Common myeloid progenitor, CD34-positive (primary cell): ENCODE measurements around the gene TSPOAP1.

Experiments
- CTCF ChIA-PET: fragments of 350-600 bp; sonication (Branson Sonifier 250); formaldehyde crosslinking; loops from one replicate; lab custom pipeline; 2021; ENCODE audit warnings: antibody characterized with exemption; lab: Charles Lee
- POLR2A ChIA-PET: fragments of 350-600 bp; sonication (Branson Sonifier 250); formaldehyde crosslinking; loops from one replicate; lab custom pipeline; 2021; ENCODE audit warnings: antibody characterized with exemption; lab: Charles Lee
- DNase-seq, 3 donors: peaks; one replicate each; pipeline versions ENCODE4 v3.0.0 to v3.0.0-alpha.2; 2013
- H3K27ac ChIP-seq, 2 experiments: 1 replicate in 1 of 2; 2 replicates in 1 of 2; pipeline ENCODE4 v1.7.0; 2013; ENCODE audit warnings: inconsistent platforms in 2 of 2, low read length in 2 of 2, mild to moderate bottlenecking in 2 of 2, low read depth in 1 of 2, moderate library complexity in 1 of 2; ENCODE audit not compliant: severe bottlenecking in 2 of 2, insufficient read depth in 1 of 2, poor library complexity in 1 of 2
- H3K27me3 ChIP-seq, 5 experiments: replicated peaks in 2 of 5; 1 replicate in 3 of 5; 2 replicates in 2 of 5; pipeline versions ENCODE4 v1.6.1 to v1.7.0; 2013; ENCODE audit warnings: low read length in 4 of 5, mild to moderate bottlenecking in 2 of 5, moderate library complexity in 2 of 5, inconsistent platforms in 1 of 5; ENCODE audit not compliant: insufficient read depth in 5 of 5, control insufficient read depth in 4 of 5
- H3K36me3 ChIP-seq, 4 experiments: 1 replicate in 2 of 4; 2 replicates in 2 of 4; pipeline versions ENCODE4 v1.6.1 to v1.7.0; 2013; ENCODE audit warnings: low read length in 3 of 4, control low read depth in 1 of 4, mild to moderate bottlenecking in 1 of 4; ENCODE audit not compliant: control insufficient read depth in 4 of 4, insufficient read depth in 4 of 4
- H3K4me1 ChIP-seq, 4 experiments: 1 replicate in 3 of 4; 2 replicates in 1 of 4; pipeline versions ENCODE4 v1.6.1 to v1.7.1; 2013; ENCODE audit warnings: low read length in 3 of 4, mild to moderate bottlenecking in 3 of 4, control low read depth in 1 of 4, inconsistent platforms in 1 of 4, moderate library complexity in 1 of 4; ENCODE audit not compliant: control insufficient read depth in 4 of 4, insufficient read depth in 4 of 4; ENCODE audit errors: control extremely low read depth in 1 of 4
- H3K4me3 ChIP-seq, 7 experiments: 1 replicate in 4 of 7; 2 replicates in 3 of 7; pipeline versions ENCODE4 v1.5.1 to v1.7.0; 2013; ENCODE audit warnings: mild to moderate bottlenecking in 7 of 7, low read length in 6 of 7, moderate library complexity in 6 of 7, inconsistent platforms in 2 of 7, low read depth in 2 of 7, control low read depth in 1 of 7; ENCODE audit not compliant: insufficient read depth in 4 of 7, control insufficient read depth in 1 of 7; ENCODE audit errors: extremely low read depth in 1 of 7
- H3K9me3 ChIP-seq, 5 experiments: 1 replicate in 4 of 5; 2 replicates in 1 of 5; pipeline versions ENCODE4 v1.6.1 to v1.7.1; 2013; ENCODE audit warnings: low read length in 4 of 5, mild to moderate bottlenecking in 2 of 5, inconsistent platforms in 1 of 5, low read depth in 1 of 5, moderate library complexity in 1 of 5; ENCODE audit not compliant: control insufficient read depth in 4 of 5, insufficient read depth in 2 of 5; ENCODE audit errors: control extremely low read depth in 1 of 5
- WGBS: methylation state at CpG from one replicate; pipeline ENCODE4 v1.1.5; 2013; ENCODE audit not compliant: insufficient coverage; 5-methylcytosine and 5-hydroxymethylcytosine counted together

TSPOAP1 gene

DNA sequence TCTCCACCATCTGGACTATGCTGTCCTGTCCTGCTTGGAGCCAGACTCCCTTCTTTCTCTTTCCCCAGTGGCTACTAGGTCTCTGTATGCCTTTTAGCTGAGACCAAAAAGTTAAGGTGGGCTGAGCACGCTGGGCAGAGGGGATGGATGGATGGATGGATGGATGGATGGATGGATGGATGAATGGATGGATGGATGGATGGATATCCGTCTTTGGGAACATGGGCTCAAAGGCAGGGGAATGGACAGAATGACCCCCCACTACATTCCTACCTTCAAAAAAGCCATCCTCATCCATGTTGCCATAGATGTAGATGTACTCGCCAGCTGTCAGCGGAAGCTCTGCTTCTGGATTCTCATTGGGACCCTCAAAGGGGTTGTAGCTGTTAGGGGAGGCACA lies 12.8 kb downstream of the TSPOAP1 start:
- ChIA-PET CTCF (interaction anchor here (0.8 to 7.2 kb wide), 10 partner anchors 11 to 172 kb away, joined by 3 to 60 read pairs (median 22); partner anchors contain the start of genes HSF5, RNF43 and TSPOAP1), POLR2A (interaction anchor here (2.4 to 3.3 kb wide), 2 partner anchors 13 to 37 kb away, joined by 10 to 15 read pairs; partner anchors contain the start of genes SUPT4H1 and TSPOAP1)
- Histone ChIP-seq H3K4me1 (peaks cover 5 to 38% (median 18%) of the 10 kb centered on the region in 4 experiments), H3K27me3 (no peaks in the 10 kb centered on the region), H3K9me3 (no peaks in the 10 kb centered on the region), H3K27ac (no peak overlapping the region), H3K36me3 (peaks cover 0 to 60% (median under 1%) of the 10 kb centered on the region in 4 experiments), H3K4me3 (no peak overlapping the region)
- no CpG with 5 or more reads among the region's 4 CpGs for WGBS
- no peak for DNase-seq

DNA sequence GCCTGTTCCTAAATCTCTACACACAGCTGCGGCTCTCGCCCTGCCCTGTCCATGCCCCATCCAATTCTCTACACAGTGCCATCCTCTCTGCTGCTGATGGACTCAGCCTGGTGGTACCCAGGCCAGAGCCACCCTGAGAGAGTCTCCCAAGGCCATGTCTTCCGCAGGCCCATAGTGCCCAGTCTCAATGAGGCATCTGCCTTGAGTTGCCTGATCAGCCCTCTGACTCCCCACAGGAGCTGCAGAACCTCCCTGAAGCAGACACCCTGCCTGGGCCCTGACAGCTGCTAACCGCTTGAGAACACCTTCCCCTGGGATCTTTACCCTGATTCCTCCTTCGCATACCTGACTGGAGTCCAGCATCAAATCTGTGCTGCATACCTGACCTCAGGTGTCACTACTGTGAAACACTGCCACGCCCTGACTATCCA lies 13.3 kb downstream of the TSPOAP1 start:
- H3K36me3 ChIP-seq: peaks cover 0 to 60% (median under 1%) of the 10 kb centered on the region in 4 experiments
- no peaks in the 10 kb centered on the region for H3K9me3 ChIP-seq
- ChIA-PET CTCF (interaction anchor here (0.7 to 7.2 kb wide), 12 partner anchors 12 to 173 kb away, joined by 3 to 60 read pairs (median 12); partner anchors contain the start of genes HSF5, RNF43 and TSPOAP1), POLR2A (interaction anchor here (0.9 to 1.5 kb wide), 2 partner anchors 13 to 37 kb away, joined by 3 read pairs; partner anchors contain the start of genes SUPT4H1 and TSPOAP1)
- peaks cover 5 to 40% (median 18%) of the 10 kb centered on the region in 4 experiments for H3K4me1 ChIP-seq
- WGBS: 95% methylated on average over 5 of the region's 6 CpGs
- no peaks in the 10 kb centered on the region for H3K27me3 ChIP-seq
- no peak overlapping the region for H3K4me3 ChIP-seq
- H3K27ac ChIP-seq: no peak overlapping the region
- DNase-seq: no peak

DNA sequence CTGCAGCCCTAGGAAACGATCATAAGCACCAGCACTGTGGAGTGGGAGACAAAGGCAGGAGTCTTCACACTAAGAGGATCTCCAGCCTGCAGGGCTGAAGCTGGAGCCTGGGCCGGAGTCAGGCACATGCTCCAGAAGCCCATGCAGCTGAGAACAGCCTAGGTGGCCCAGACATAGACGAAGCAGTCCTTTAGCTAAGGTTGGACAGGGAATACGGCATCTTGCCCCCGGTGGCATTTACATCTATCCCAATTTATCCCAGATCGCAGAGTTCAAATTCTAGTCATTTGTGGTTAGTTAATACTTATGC lies 13.9 kb downstream of the TSPOAP1 start:
- ChIA-PET CTCF (interaction anchor here (0.7 to 7.2 kb wide), 9 partner anchors 12 to 132 kb away, joined by 3 to 60 read pairs (median 20); partner anchors contain the start of gene RNF43), POLR2A (interaction anchor here (0.9 to 1.5 kb wide), 2 partner anchors 14 to 38 kb away, joined by 3 read pairs; partner anchors contain the start of genes SUPT4H1 and TSPOAP1)

DNA sequence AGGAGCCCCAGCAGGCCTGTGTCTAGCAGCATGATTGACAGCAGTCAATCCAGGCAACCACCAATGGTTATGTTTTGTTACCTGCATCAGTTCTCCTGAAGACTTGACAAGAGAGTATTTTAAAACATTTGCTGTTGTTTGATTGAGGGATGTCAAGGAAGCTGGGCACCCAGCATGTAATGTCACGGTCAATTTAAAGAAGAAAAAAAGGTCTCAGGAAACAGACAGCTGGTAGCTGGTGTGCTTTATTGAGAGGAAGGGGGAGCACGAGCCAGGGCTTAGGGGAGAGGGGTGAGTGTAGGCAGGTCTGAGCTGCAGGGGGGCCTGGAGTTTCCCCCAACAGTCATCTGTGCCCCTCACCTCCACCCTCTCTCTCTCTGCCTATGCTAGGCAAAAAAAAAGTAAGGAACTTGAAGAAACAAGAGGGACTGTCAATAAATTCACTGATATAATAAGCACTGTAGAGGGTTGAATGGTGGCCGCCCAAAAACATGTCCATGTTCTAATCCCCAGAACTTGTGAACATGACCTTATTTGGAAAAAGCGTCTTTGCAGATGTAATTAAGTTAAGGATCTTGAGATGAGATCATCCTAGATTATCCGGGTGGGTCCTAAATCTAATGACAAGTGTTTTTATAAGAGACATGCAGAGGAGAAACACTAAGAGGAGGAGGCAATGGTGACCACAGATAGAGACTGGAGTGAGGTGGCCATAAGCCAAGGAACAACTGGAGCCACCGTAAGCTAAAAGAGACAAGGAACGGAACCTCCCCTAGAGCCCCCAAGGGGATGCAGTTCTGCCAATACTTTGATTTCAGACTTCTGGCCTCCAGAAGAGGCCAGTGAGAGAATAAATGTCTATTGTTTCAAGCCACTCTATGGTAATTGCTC lies 14.5 kb downstream of the TSPOAP1 start:
- H3K9me3 ChIP-seq: no peaks in the 10 kb centered on the region
- H3K27me3 ChIP-seq: no peaks in the 10 kb centered on the region
- peak in 1 of 3 donors; percentile 19 for DNase-seq
- H3K36me3 ChIP-seq: peaks cover 0 to 57% (median under 1%) of the 10 kb centered on the region in 4 experiments
- H3K4me1 ChIP-seq: peaks cover 5 to 53% (median 24%) of the 10 kb centered on the region in 4 experiments
- WGBS: 88% methylated on average over 6 of the region's 7 CpGs
- POLR2A ChIA-PET: interaction anchor here (0.9 to 1.5 kb wide), 2 partner anchors 14 to 39 kb away, joined by 3 read pairs; partner anchors contain the start of genes SUPT4H1 and TSPOAP1
- CTCF ChIA-PET: interaction anchor here (0.7 to 7.2 kb wide), 13 partner anchors 11 to 105 kb away, joined by 3 to 60 read pairs (median 4); partner anchors contain the start of gene RNF43
- no peak overlapping the region for H3K4me3 ChIP-seq
- no peak overlapping the region for H3K27ac ChIP-seq

More for the DNA sequence above, 13.9 kb downstream of the TSPOAP1 start:
- Histone ChIP-seq H3K4me3 (no peak overlapping the region), H3K27me3 (no peaks in the 10 kb centered on the region), H3K27ac (no peak overlapping the region), H3K36me3 (peaks cover 0 to 63% (median under 1%) of the 10 kb centered on the region in 4 experiments), H3K4me1 (peaks cover 5 to 47% (median 21%) of the 10 kb centered on the region in 4 experiments), H3K9me3 (no peaks in the 10 kb centered on the region)
- WGBS: 93% methylated on average over 3 of the region's 6 CpGs
- no peak for DNase-seq

DNA sequence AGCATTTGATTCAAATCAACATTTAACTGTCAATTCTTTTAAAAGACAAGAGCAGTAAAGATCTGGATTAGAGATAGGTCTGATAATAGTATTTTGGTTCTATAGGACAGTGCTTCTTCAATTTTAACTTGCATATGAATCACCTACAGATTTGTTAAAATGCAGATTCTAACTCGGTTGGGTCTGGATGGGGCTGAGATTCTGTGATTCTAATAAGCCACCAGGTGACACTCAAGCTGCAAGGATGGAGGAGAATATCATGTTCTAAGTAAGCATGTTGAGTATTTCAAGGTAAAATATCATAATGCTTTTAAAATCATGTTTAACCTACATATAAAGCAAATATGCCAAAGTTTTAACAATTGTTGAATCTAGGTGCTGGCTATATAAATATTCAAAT lies 15.8 kb downstream of the TSPOAP1 start:
- Histone ChIP-seq H3K4me1 (peaks cover 5 to 50% (median 23%) of the 10 kb centered on the region in 4 experiments), H3K9me3 (no peaks in the 10 kb centered on the region), H3K27ac (no peak overlapping the region), H3K36me3 (peaks cover 0 to 53% (median under 1%) of the 10 kb centered on the region in 4 experiments), H3K4me3 (no peak overlapping the region), H3K27me3 (no peaks in the 10 kb centered on the region)
- no peak for DNase-seq
- CTCF ChIA-PET: interaction anchor here (0.7 to 7.2 kb wide), 5 partner anchors 10 to 560 kb away, joined by 3 to 60 read pairs (median 4); no protein-coding TSS in a partner anchor
- POLR2A ChIA-PET: no interaction called here
- no CpG with 5 or more reads among the region's 1 CpG for WGBS

DNA sequence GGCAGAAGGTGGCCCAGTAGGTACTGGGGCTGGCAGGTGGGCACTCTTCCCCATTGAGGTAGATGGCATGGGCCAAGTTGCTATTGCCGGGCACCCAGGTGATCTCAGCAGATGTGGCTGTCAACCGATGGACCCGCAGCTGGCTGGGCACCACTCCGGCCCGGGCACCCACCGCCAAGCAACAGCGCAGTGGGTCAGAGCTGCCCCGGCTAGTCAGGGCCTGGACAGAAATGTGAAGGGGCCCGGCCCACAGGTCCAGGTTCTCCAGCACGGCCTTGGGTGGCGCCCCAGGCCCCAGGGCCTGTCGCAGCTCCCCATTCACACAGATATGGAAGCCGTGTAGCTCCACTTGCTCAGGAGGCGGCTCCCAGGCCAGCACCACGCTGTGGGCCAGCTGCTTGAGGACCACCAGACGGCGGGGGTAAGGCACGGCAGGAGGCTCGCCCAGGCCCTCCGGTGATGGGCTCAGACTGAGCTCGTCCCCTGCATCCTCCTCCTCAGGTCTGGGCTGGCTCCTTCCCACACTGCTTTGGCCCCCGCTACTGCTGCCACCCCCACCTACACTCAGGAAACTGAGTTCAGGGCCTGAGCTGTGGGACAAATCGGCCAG lies 16.5 kb downstream of the TSPOAP1 start:
- H3K36me3 ChIP-seq: peaks cover 0 to 58% (median under 1%) of the 10 kb centered on the region in 4 experiments
- H3K4me3 ChIP-seq: no peak overlapping the region
- no peaks in the 10 kb centered on the region for H3K27me3 ChIP-seq
- 97% methylated on average over 20 of the region's 23 CpGs for WGBS
- no peaks in the 10 kb centered on the region for H3K9me3 ChIP-seq
- CTCF ChIA-PET: interaction anchor here (0.8 to 1.6 kb wide), 4 partner anchors 9 to 94 kb away, joined by 3 to 4 read pairs (median 3); no protein-coding TSS in a partner anchor
- no peak overlapping the region for H3K27ac ChIP-seq
- no peak for DNase-seq
- POLR2A ChIA-PET: no interaction called here
- peaks cover 3 to 43% (median 18%) of the 10 kb centered on the region in 4 experiments for H3K4me1 ChIP-seq
